OCI-LY3 (cell line): ENCODE measurements around the gene ADAMTS2.

Experiments
- EZH2phosphoT487 ChIP-seq: fragments of 200-600 bp; shearing (Covaris generic); IDR thresholded peaks from 2 replicates; pipeline ENCODE4 v1.6.1; 2018; ENCODE audit warnings: antibody characterized with exemption, mixed run types, low read depth
- TF ChIP-seq, protein P1 (sequence below): fragments of 200-600, 300-600 bp; sonication (generic); IDR thresholded peaks from 2 replicates; pipeline ENCODE4 v1.5.1; 2014; ENCODE audit warnings: antibody characterized with exemption, low read length, low read depth

DNA sequence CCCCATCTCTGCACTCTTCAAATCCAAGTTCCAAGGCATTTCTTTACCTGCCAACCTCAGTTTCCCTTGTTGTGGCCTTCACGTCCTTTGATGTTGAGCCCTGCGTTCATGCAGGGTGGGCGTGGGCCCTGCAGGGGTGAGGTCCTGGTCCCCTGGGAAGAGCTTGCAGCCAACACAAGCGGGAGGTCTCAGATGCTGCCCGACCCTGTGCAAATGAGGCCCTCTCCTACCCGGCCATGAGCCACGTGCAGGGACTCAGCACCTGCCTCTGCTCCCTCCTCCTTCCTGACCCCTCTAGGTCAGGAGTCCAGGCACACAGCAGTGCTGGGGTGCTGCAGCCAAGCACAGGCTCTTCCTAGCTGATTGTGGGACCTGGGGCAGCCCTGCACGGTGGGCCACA, 124.5 kb downstream of the ADAMTS2 start:
- TF ChIP-seq, protein P1, sequence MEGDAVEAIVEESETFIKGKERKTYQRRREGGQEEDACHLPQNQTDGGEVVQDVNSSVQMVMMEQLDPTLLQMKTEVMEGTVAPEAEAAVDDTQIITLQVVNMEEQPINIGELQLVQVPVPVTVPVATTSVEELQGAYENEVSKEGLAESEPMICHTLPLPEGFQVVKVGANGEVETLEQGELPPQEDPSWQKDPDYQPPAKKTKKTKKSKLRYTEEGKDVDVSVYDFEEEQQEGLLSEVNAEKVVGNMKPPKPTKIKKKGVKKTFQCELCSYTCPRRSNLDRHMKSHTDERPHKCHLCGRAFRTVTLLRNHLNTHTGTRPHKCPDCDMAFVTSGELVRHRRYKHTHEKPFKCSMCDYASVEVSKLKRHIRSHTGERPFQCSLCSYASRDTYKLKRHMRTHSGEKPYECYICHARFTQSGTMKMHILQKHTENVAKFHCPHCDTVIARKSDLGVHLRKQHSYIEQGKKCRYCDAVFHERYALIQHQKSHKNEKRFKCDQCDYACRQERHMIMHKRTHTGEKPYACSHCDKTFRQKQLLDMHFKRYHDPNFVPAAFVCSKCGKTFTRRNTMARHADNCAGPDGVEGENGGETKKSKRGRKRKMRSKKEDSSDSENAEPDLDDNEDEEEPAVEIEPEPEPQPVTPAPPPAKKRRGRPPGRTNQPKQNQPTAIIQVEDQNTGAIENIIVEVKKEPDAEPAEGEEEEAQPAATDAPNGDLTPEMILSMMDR, result no peak
- TF ChIP-seq EZH2phosphoT487, result no peak
